HG03378 (cell line): ENCODE results near the gene MPZL1.

ENCODE experiments used
- ATAC-seq: cut with Tn5 transposase; IDR thresholded peaks from one replicate; pipeline ENCODE4 v1.9.1; 2021; ENCODE audit warnings: mild to moderate bottlenecking, moderate library complexity; ENCODE audit not compliant: unreplicated experiment

Gene MPZL1

DNA sequence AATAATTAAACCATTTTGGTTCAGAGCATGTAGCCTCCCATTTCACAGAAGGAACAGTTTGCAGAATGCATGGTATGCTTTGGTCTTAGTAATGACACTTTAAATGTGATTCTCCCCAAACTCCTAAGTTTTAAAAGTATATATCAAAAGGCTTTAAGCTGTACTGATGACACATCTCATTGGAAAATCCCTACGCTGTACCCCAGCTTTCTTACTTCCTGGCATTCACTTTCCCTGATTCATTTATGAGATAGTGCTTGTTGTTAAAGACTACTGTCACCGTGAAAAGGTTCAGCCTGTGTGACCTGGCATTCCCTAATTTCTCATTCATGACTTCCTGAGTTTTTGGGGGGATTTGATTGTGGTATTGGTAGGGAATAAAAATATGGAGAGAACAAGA is 53.4 kb downstream of the MPZL1 start:
- no peak for ATAC-seq

- ATAC-seq: no peak
Measured at GRCh38 chr1:167776151-167776550, 54.4 kb downstream of the MPZL1 start.

GRCh38 chr1:167776616-167777268 is 55.0 kb downstream of the MPZL1 start:
- ATAC-seq: no peak

- no peak for ATAC-seq
Measured at GRCh38 chr1:167777269-167777650, 55.5 kb downstream of the MPZL1 start.

DNA sequence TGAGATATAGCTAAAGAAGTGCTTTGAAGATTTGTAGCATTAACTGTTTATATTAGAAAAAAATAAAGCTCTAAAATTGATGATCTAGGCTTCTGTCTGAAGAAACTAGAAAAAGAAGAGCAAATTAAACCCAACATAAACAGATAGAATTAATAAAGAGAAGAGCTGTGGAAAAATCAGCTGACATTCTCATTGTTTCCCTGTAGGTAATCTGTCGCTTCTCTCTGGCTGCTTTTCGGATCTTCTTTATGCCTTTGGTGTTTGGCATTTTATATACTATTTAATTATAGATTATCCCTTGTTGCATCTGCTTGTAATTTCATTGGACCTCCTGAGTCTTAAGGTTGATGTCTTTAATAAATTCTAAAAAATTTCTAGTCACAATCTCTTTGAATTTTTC is 59.8 kb downstream of the MPZL1 start:
- no peak for ATAC-seq

DNA sequence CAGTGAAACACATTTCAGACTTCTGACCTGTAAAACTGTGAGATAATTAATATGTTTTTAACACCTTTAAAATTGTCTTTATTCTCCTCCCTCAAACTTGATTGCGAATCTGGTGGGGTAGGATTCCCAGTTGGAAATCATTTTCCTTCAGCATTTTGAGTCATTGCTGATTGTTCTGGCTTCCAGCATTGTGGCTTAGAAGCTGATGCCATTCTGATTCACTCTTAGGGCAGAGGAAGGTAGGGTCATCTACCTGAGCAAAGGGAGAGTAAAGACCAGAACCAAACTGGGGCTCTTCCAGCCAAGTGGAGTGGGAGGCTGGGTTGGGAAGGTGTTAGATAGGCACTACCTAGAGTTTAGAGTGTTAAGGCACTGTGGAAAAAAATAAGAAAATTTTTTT is 61.2 kb downstream of the MPZL1 start:
- ATAC-seq: no peak

DNA sequence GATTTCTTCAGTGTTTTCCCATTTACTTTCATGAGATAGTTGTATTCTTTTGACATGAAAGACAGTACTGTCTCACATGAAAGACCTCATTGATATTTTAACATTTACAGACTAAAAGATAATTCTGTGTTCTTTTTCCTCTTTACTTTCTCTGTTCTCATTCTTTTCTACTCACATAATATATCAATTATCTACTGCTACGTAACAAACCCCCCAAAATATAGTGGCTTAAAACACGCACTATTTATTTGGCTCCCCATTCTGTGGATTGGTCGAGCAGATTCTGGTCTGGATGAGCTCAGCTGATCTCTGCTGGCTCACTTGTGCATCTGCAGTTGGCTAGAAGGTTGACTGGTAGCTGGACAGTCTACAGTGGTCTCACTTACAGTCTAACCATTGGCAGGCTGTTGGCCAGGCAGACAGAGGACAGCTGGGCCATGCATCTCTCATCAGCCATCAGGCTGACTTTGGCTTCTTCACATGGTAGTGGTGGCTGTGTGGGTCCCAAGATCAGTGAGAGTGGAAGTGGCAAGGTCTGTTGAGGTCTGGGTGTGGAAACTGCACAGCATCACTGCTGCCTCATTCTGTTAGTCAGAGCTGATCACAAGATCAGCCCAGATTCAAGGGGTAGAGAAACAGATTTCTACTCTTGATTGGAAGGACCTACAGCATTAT is 63.2 kb downstream of the MPZL1 start:
- no peak for ATAC-seq

GRCh38 chr1:167786502-167786901 is 64.7 kb downstream of the MPZL1 start:
- no peak for ATAC-seq

DNA sequence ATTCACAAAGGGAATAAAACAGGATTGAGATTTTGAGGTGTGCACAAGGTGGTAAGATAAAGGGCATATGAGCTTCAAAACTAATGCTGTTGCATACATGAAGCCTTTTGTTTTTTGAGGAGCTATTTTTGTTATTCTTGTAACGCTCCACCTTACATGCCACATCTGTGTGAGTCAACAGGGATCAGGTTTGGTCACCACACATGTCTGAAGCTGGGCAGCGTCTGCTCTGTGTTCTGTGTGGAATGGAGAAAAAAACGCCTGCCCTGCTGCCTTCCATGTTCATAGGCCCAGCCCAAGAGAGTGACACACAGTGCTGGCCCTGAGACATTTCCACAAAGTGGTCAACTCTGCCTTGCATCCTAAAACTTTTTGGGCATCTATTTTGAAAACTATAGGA is 67.7 kb downstream of the MPZL1 start:
- no peak for ATAC-seq

DNA sequence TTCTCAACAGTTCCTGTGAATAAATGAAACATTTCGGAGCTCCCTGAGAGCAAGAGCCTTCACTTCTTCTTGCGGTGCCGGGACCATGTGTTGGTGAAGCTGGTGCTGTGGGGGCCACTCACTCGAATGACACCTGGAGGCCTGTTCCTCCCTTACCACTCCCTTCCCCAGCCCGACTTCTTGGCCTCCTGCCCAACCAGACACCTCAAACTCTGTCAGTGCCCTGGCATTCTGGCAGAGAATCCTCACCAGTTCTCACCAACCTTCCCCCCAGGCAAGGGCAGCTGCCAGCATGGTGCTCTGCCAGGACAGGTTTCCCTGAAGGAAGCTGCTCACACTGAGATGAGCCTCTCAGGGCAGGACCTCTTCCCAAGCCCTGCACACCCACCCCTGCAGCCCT is 68.3 kb downstream of the MPZL1 start:
- ATAC-seq: no peak

- ATAC-seq: no peak
Measured at GRCh38 chr1:167791281-167792187, 69.8 kb downstream of the MPZL1 start.

DNA sequence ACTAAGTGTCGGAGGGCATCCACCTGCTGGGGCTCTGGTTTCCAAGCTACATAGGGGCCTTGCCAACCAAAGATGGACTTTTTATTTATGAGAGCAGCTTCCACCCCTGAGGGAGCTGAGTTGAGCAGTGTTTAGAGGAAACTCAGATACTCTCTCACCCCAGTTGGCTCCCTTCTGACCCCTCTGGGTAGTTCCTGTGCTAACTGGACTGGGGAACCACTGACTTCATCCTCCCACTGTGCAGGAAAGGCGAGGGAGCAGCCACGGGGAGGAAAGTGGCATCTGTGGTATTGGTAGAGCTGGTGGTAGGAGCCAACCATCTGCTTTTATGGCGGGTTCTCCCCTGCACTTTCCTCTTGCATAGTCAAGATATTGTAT is 70.4 kb downstream of the MPZL1 start:
- no peak for ATAC-seq

GRCh38 chr1:167794043-167794442 is 72.3 kb downstream of the MPZL1 start:
- ATAC-seq: no peak

- no peak for ATAC-seq
Measured at GRCh38 chr1:167795810-167796740, 74.3 kb downstream of the MPZL1 start.

GRCh38 chr1:167797015-167797414 is 75.2 kb downstream of the MPZL1 start:
- no peak for ATAC-seq

DNA sequence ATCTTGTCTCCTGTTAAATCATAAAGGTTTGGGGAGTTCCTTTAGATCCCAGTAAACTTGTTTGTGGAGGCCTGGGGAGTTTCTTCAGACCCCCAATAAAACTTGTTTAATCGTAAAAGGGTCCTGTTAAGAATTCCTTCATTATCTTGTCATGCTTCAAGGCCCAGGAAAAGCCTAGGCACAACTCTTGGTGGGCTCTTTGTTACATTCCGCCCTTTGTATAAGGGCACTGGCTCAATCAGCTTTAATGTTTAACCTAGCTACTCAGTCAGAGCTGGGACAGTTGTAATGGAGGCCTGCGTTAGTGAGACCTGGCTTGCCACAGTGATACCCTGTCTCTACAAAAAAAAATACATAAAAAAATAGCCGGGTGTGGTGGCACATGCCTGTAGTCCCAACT is 77.2 kb downstream of the MPZL1 start:
- no peak for ATAC-seq

- ATAC-seq: no peak
Measured at GRCh38 chr1:167799747-167800146, 78.0 kb downstream of the MPZL1 start.

DNA sequence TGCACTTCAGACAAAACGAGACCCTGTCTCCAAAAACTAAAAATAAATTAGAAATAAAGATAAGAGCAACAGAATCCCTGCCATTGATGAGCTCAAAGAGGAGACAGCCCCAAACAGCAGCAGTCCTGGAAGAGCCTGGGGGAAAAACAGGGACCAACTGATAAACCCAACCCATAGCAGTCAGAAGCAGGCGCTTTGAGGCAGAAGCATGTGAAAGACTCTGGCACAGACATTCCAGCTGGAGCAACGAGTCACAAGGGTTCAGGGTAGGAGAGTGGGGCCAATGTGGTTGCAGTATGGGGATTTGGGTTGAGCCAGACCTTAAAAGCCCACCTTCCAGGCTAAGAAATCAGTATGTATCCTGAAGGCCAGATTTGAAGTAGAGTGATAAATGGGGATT is 78.5 kb downstream of the MPZL1 start:
- ATAC-seq: no peak

DNA sequence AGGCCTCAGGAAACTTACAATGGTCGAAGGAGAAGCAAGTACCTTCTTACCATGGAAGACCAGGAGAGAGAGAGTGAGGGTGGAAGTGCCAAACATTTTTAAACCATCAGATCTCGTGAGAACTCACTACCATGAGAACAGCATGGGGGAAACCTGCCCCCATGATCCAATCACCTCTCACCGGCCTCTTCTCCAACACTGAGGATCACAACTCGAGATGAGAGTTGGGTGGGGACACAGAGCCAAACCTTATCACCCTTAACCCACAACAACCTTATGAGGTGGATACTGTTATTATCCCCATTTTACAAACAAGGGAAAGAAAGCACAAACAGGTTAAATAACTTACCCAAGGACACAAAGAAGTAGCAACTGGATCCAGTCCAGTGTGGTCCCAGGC is 80.5 kb downstream of the MPZL1 start:
- ATAC-seq: no peak

- peak; percentile 91 for ATAC-seq
Measured at GRCh38 chr1:167803358-167804207, 81.8 kb downstream of the MPZL1 start.
